NOMO-1 treated with dmso at 0.1 percent for 144 hours (cell line): Measurements from ENCODE around the gene PYGO2.
"Not testable (repeated sequence)": the region's sequence is repeated elsewhere in the genome, so short reads cannot be mapped to it uniquely, and the experiment has no call there.

Experiments used
- DNase-seq: peaks from one replicate; lab custom pipeline; 2025; ENCODE audit not compliant: unreplicated experiment; lab: John Stamatoyannopoulos, UW

The PYGO2 gene

DNA sequence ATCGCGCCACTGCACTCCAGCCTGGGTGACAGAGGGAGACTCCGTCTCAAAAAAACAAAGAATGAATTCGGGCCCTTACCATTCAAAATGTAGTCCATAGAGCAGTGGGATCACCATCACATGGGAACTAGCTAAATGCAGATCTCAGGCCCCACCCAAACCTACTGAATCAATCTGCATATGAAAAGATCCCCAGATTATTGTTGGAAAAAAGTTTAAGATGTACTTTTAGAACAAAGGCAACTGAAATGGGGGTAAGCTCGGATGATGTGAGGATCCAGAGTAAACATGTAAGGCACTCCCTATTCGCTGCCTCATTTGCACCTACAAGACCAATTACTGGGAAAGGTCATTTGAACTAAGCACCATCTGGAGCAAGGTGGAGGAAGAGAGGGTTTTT, 20.8 kb upstream of the PYGO2 start:
- no peak for DNase-seq

DNA sequence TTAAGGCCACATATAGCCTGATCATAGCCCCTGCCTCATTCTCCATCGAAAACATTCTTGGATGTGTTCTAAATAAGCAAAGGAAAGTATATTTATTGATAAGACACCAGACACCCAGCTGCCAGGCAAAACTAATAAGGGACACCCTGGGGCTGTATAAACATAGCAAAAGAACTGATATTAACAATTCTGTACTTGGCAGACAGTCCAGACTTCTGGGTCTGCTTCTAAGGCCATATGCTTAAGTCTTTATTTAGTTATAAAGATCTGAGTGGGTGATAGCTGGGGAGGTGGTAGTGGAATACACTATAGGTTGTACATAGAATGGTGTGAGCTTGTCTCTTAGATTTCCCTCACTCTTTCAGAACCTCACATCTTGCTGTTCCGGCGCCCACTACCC, 16.8 kb upstream of the PYGO2 start:
- DNase-seq, result no peak

GRCh38 chr1:154977762-154978161, 16.2 kb upstream of the PYGO2 start:
- not testable (repeated sequence) for DNase-seq

GRCh38 chr1:154975409-154976059, 14.0 kb upstream of the PYGO2 start:
- no peak for DNase-seq

GRCh38 chr1:154974808-154975408, 13.3 kb upstream of the PYGO2 start:
- peak; percentile 95 for DNase-seq

DNA sequence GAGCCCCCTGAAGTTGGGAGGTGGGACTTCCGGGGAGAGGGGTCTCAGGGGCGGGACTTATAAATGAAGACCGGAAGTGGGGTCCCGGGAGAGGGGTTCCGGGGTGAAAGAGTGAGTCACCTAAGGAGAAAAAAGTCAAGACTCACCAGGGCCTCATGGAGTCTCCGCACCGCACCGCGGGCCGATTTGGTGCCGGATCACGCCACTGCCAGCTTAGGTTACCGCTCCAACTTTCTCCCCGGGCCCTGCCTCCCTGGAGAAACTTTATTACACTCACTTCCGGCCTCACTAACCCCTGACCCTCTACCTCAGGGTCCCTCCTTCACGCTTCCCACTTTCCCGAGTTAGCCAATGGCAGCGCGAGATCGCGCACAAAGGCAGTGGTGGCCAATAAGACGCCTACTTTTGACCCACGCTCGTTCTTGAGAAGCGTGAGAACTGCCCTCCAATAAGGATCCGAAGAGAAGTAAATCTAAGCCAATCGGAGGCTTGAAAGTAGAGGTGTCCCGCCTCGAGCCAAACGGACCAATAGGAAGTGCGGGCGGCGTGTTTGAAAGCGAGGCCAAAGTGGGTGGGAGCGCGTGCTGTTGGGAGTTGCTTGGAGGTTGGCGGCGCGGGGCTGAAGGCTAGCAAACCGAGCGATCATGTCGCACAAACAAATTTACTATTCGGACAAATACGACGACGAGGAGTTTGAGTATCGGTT, 12.7 kb upstream of the PYGO2 start, which contains the start of gene CKS1B:
CKS1B (plus strand) TSS at position 580 of the 706 bp plus-strand sequence; CDS start at position 645, 65 bp downstream.
- DNase-seq, result peak; percentile 99

DNA sequence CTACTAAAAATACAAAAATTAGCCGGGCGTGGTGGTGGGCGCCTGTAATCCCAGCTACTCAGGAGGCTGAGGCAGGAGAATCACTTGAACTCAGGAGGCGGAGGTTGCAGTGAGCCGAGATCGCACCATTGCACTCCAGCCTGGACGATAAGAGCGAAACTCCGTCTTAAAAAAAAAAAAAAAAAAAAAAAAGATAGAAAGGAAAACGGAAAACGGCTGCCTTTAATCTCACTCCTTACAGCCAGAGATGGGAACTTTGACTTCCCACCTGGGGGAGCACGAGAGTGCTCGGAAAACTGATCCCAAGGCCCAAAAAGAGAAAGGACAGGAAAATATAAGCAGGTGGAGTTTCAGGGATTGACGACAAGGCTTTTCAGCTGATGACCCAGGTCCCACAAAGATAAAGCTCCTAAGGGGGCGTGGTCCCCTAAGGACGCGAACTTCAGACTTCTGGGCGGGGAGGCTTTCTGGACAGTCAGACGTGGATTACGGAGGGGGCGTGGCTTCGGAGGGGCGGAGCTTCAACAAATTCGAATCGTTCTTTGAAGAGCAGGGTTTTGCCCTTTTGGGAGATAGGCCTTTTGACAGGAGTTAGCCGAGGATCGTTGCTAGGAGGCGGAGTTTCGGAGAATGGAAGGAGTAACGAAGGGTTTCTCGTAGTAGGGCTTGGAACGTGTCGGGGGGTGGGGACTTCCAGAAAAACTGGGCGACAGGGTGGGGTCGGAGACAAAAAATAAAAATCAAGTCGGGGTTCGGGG, 11.9 kb upstream of the PYGO2 start:
- DNase-seq, result peak; percentile 98

DNA sequence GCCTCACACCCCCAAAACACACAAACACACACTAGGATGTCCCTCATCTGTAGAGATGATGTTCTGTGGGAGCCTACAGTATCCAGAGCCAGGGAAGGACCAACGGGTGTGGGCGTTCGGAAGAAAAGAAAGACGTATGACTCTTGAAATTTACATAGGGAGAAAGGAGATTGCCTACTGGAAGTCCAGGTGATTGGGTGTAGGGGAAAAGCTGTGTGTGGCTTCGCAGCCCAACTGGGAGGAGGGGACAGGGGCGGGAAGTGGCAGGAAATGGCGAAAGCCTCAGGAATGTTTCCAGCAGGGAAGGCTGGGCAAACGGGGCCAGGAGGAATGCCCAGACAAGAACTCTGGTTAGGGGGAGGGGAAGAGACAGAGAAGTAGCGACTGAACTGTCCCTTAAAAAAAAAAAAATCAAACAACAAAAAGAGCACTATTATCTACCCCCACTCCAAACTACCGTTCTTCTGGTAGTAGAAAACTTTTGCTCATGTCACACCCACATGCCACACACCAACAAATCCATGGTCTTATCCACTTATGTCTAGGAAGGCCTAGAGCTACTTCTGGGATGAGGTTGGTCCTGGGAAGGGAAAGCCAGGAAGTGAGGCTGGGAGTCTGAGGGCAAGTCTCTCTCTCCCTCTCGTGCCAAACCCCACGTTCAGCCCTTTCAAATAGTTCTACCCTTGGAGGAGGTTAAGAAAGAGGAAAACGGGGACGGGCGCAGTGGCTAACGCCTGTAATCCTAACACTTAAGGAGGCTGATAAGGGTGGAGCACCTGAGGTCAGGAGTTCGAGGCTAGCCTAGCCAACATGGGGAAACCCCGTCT, 11.1 kb upstream of the PYGO2 start:
- no peak for DNase-seq

- DNase-seq, result no peak
Observed at GRCh38 chr1:154972213-154972516, 10.6 kb upstream of the PYGO2 start.

GRCh38 chr1:154971341-154971998, 9.9 kb upstream of the PYGO2 start:
- no peak for DNase-seq

DNA sequence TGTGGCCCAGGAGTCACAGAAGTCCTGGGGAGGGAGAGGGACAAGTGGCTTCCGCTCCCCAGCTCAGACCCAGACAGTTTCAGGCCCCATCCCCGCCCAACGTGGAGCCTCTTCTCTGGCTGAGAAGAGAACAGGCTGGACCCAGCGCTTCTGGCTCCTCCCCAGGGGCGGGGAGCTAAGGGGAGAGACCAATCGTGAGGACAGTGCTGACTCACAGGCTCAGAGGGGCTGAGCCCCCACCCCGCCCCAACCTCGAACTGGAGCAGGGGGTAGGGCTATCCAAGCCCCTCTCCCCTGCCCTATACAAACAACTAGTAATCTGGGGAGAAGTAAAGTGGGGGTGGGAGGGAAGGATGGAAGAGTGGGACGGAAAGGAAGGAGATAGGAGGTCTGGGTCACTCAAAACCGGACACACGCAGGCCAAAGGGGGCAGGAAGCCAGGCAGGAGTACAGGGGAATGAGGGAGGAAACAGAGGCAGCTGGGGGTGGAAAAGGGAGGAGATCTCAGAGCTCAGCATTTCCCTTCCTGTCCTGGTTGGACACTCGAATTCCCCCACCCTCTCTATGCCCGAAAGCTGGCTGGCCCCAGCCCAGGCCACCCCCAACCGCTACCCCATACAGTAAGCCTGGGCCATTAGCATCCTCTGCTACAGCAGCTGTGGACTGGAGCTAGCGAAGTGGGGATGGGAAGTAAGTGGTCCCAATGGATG, 9.2 kb upstream of the PYGO2 start, which contains the start of gene SHC1:
SHC1 (minus strand) TSS at position 117 of the 710 bp plus-strand sequence. CDS start 221 bp downstream, outside the sequence.
- no peak for DNase-seq

DNA sequence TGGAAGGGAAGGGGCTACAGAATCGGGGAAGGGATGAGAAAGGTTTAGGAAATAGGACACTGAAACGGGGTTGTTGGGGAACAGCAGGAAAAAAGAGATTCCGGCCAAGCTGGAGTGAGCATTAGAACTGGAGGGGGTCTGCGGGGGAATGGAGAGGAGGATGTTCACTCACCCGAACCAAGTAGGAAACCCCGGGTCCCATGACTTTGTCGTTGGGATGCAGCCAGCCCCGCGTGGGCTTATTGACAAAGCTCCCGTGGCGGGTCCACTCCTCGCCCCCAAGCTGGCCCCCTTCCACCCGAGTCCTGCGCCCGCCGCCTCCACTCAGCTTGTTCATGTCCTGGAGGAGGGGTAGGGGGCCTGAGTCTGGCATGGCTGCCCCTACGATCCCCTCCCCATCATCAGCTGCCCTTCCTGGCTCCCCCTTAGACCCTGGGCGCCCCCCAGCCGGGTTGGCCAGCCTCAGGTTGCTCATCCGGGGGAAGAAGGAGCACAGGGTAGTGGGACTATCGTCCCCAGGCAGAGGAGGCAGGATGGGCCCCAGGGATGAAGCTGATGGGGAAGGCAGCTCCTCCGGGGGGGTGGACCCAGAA, 8.4 kb upstream of the PYGO2 start:
- no peak for DNase-seq

- DNase-seq, result no peak
Observed at GRCh38 chr1:154969246-154969645, 7.7 kb upstream of the PYGO2 start.

- no peak for DNase-seq
Observed at GRCh38 chr1:154968731-154969130, 7.1 kb upstream of the PYGO2 start.

DNA sequence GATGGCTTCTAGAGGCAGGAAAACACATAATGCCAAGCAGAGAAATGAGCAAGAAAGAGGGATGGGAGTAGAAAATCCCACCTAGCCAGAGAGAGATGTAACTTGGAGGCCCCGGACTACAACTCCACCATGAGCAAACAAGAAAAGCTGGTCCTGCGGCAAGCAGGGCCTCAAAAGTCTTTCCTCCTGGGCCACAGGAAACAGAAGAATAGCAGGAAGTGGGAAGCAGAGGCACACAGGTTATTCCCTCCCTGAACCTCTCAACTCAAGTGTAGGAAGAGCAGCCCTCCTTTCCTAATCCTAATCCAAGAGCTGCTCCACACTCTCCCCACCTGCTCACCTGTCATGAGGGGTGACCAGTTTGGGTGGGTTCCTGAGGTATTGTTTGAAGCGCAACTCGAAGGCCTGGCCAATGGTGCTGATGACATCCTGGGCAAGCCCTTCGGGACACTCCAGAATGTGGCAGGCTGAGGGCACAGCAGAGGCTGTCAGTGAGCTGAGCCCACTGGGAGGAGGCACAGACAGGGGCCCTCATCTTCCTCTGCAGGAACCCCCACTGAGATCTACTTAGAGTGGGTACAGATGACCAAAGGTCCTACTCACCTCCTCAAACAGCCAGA, 5.9 kb upstream of the PYGO2 start:
- no peak for DNase-seq

- no peak for DNase-seq
Observed at GRCh38 chr1:154966111-154966510, 4.5 kb upstream of the PYGO2 start.

- no peak for DNase-seq
Observed at GRCh38 chr1:154964359-154964758, 2.8 kb upstream of the PYGO2 start.

GRCh38 chr1:154963643-154964042, 2.1 kb upstream of the PYGO2 start:
- no peak for DNase-seq
